Neutrophil (primary cell): ENCODE data around the gene CYTH4.

Experiments
- H3K27ac ChIP-seq: fragments of 200-600 bp; sonication (generic); 2 replicates; pipeline ENCODE4 v1.5.1; 2016; ENCODE audit warnings: mild to moderate bottlenecking, moderate library complexity
- H3K27me3 ChIP-seq: fragments of 200-600 bp; sonication (generic); 2 replicates; pipeline ENCODE4 v1.6.0; 2016; ENCODE audit warnings: mild to moderate bottlenecking
- H3K36me3 ChIP-seq: fragments of 200-600 bp; sonication (generic); 2 replicates; pipeline ENCODE4 v1.5.1; 2017
- H3K4me1 ChIP-seq, 2 experiments: fragments of 200-600 bp in 1 of 2; sonication (generic) in 1 of 2; 1 replicate in 1 of 2; 2 replicates in 1 of 2; pipeline versions ENCODE4 v1.5.1 to v1.6.1; 2013 to 2016; ENCODE audit warnings: low read depth in 1 of 2, low read length in 1 of 2, mild to moderate bottlenecking in 1 of 2, moderate library complexity in 1 of 2; ENCODE audit not compliant: control insufficient read depth in 1 of 2, insufficient read depth in 1 of 2
- H3K4me3 ChIP-seq, 2 experiments: fragments of 200-600 bp in 1 of 2; sonication (generic) in 1 of 2; 1 replicate in 1 of 2; 2 replicates in 1 of 2; pipeline ENCODE4 v1.5.1; 2013 to 2016; ENCODE audit warnings: low read depth in 1 of 2, low read length in 1 of 2, mild to moderate bottlenecking in 1 of 2, moderate library complexity in 1 of 2
- H3K9me3 ChIP-seq: fragments of 200-600 bp; sonication (generic); 2 replicates; pipeline ENCODE4 v1.5.1; 2016
- CTCF ChIP-seq: fragments of 200-600 bp; sonication (generic); IDR thresholded peaks from 2 replicates; pipeline ENCODE4 v1.5.1; 2016; ENCODE audit warnings: antibody characterized with exemption

CYTH4 gene

DNA sequence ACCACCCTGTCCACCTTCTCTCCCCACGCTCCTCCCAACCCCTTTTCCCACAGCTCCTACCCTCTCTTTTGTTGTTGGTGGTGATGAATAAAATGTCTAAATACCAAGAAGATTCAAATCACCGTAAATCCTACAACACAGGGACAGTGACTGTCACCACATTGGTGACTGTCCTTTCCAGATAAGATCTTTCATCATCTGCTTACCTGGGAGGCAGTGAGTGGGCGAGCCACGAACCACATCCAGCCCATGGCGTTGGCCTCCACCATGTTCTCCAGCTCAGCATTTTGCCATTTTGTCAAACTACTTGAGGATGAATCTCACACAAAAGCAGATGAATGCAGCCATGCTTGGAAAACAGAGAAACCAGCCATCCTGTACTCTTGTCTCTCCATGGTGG lies 6.7 kb upstream of the CYTH4 start:
- Histone ChIP-seq H3K4me3 (no peak overlapping the region), H3K36me3 (no peaks in the 10 kb centered on the region), H3K4me1 (peaks cover 26 to 40% of the 10 kb centered on the region in 2 experiments), H3K27ac (no peak overlapping the region), H3K9me3 (no peaks in the 10 kb centered on the region), H3K27me3 (no peaks in the 10 kb centered on the region)
- TF ChIP-seq CTCF: no peak

GRCh38 chr22:37276776-37277175 lies 5.5 kb upstream of the CYTH4 start:
- Histone ChIP-seq H3K36me3 (no peaks in the 10 kb centered on the region), H3K9me3 (no peaks in the 10 kb centered on the region), H3K4me1 (peaks cover 23 to 34% of the 10 kb centered on the region in 2 experiments), H3K4me3 (no peak overlapping the region), H3K27me3 (no peaks in the 10 kb centered on the region), H3K27ac (no peak overlapping the region)
- no peak for TF ChIP-seq CTCF

DNA sequence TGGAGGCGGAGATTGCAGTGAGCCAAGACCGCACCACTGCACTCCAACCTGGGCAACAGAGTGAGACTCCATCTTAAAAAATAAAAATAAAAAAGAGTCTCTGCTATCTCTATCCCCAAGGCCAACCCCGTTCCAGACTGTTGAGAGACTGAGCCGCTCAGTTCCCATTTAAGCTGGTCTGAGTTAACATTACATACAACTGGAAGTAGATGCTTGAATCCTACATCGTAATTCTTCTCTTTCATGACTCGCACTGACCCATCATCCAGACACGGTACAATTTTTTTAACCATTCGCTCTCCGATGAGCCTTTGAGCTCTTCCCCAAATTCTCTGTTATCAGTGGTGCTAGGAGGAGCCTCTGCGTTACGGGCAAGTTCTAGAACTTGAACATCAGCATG lies 4.9 kb upstream of the CYTH4 start:
- no peak overlapping the region for H3K27ac ChIP-seq
- no peaks in the 10 kb centered on the region for H3K36me3 ChIP-seq
- TF ChIP-seq CTCF: no peak
- H3K4me3 ChIP-seq: no peak overlapping the region
- peaks cover 24 to 34% of the 10 kb centered on the region in 2 experiments for H3K4me1 ChIP-seq
- H3K27me3 ChIP-seq: no peaks in the 10 kb centered on the region
- H3K9me3 ChIP-seq: no peaks in the 10 kb centered on the region

- H3K4me3 ChIP-seq: no peak overlapping the region
- no peak for TF ChIP-seq CTCF
- no peaks in the 10 kb centered on the region for H3K36me3 ChIP-seq
- no peaks in the 10 kb centered on the region for H3K27me3 ChIP-seq
- peaks cover 24 to 42% of the 10 kb centered on the region in 2 experiments for H3K4me1 ChIP-seq
- H3K9me3 ChIP-seq: no peaks in the 10 kb centered on the region
- H3K27ac ChIP-seq: no peak overlapping the region
These were observed 4.0 kb upstream of the CYTH4 start for GRCh38 chr22:37278261-37278660.

DNA sequence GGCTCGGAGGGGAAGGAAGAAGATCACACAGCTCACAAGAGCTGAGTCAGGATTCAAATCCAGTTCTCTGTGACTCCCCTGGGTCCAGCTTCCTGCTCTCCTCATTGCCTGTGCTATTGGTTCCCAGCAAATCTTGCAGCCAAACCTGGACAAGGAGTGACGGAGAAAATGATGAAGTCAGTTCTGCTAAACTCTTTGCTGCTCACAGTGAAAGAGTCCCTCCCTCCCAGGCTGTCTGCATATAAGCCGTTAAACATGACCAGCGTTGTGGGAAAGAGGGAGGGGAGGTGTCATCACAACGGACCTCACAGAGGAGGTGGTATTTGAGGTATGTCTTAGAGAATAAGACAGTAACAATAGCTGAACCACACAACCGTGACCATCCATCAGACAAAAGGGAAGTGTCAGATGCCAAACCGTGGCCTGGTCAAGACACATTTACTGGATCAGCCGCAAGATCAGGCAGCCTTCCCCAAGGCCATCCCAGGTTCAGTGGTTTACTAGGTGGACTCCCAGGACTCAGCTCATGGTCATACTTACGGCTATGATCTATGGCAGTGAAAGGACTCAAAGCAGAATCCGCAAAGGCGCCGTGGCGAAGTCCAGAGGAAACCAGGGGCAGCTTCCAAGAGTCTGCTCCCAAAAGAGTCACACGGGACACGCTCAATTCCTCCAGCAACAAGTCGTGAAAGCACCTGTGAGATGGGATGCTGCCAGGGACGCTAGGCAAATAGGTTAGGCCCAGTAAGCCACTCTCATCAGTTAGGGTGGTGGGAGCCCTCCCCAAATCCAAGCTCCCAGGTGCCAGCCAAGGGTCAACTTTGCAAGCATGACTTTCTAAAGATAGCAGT lies 2.8 kb upstream of the CYTH4 start:
- no peaks in the 10 kb centered on the region for H3K27me3 ChIP-seq

More for the DNA sequence above, 2.8 kb upstream of the CYTH4 start:
- H3K27ac ChIP-seq: peak overlapping the region; percentile 30
- H3K9me3 ChIP-seq: no peaks in the 10 kb centered on the region
- no peak overlapping the region for H3K4me3 ChIP-seq
- peaks cover 21 to 48% of the 10 kb centered on the region in 2 experiments for H3K4me1 ChIP-seq
- no peak for TF ChIP-seq CTCF
- H3K36me3 ChIP-seq: no peaks in the 10 kb centered on the region
